SK-N-SH treated with all-trans-retinoic acid at 6 μM for 48 hours (cell line): ENCODE results near the gene WBP4.
"Not testable (repeated sequence)": the region's sequence is repeated elsewhere in the genome, so short reads cannot be mapped to it uniquely, and the experiment has no call there.

Experiments used
- ATAC-seq: fragments of 200-7000 bp; cut with Tn5 transposase; 3 replicates; pipeline ENCODE4 v1.9.1; 2020; ENCODE audit warnings: mild to moderate bottlenecking, moderate library complexity
- BACH2 ChIP-seq: fragments of 250-450 bp; sonication (Bioruptor Pico); IDR thresholded peaks from 2 replicates; pipeline ENCODE4 v1.9.0; 2021; ENCODE audit warnings: mild to moderate bottlenecking, borderline replicate concordance
- CREB5 ChIP-seq: fragments of 250-450 bp; sonication (Bioruptor Pico); IDR thresholded peaks from 2 replicates; pipeline ENCODE4 v1.5.1; 2020; ENCODE audit warnings: low read depth, mild to moderate bottlenecking, moderate library complexity
- CSDC2 ChIP-seq: fragments of 250-450 bp; sonication (Bioruptor Pico); IDR thresholded peaks from 2 replicates; pipeline ENCODE4 v1.5.0; 2020; ENCODE audit warnings: mild to moderate bottlenecking, moderate library complexity
- CSRNP3 ChIP-seq: fragments of 250-450 bp; sonication (Bioruptor Pico); IDR thresholded peaks from 2 replicates; pipeline ENCODE4 v1.5.1; 2021; ENCODE audit warnings: mild to moderate bottlenecking, moderate library complexity
- ESRRG ChIP-seq: fragments of 250-450 bp; sonication (Bioruptor Pico); IDR thresholded peaks from 2 replicates; pipeline ENCODE4 v1.6.1; 2021; ENCODE audit warnings: mild to moderate bottlenecking
- GLIS3 ChIP-seq: fragments of 250-450 bp; sonication (Bioruptor Pico); IDR thresholded peaks from 2 replicates; pipeline ENCODE4 v1.5.0; 2020; ENCODE audit warnings: mild to moderate bottlenecking, moderate library complexity
- ISL1 ChIP-seq: fragments of 250-450 bp; sonication (Bioruptor Pico); IDR thresholded peaks from 2 replicates; pipeline ENCODE4 v2.1.2; 2022; ENCODE audit warnings: mild to moderate bottlenecking, moderate library complexity
- OSR1 ChIP-seq: fragments of 250-450 bp; sonication (Bioruptor Pico); IDR thresholded peaks from 2 replicates; pipeline ENCODE4 v1.8.0; 2022; ENCODE audit warnings: moderate library complexity, mild to moderate bottlenecking, inconsistent platforms
- PPARA ChIP-seq: fragments of 250-450 bp; sonication (Bioruptor Pico); IDR thresholded peaks from 2 replicates; pipeline ENCODE4 v1.5.0; 2020; ENCODE audit warnings: mild to moderate bottlenecking, borderline replicate concordance
- RARB ChIP-seq: fragments of 250-450 bp; sonication (Bioruptor Pico); IDR thresholded peaks from 2 replicates; pipeline ENCODE4 v1.8.0; 2021; ENCODE audit warnings: mild to moderate bottlenecking, moderate library complexity
- TCF4 ChIP-seq: fragments of 250-450 bp; sonication (Bioruptor Pico); IDR thresholded peaks from 2 replicates; pipeline ENCODE4 v1.8.0; 2021; ENCODE audit warnings: mild to moderate bottlenecking, moderate library complexity, borderline replicate concordance
- TOX ChIP-seq: fragments of 250-450 bp; sonication (Bioruptor Pico); IDR thresholded peaks from 2 replicates; pipeline ENCODE4 v1.8.0; 2021; ENCODE audit warnings: mild to moderate bottlenecking, moderate library complexity, borderline replicate concordance
- ZC3H10 ChIP-seq: fragments of 250-450 bp; sonication (Bioruptor Pico); IDR thresholded peaks from 2 replicates; pipeline ENCODE4 v1.5.1; 2021; ENCODE audit warnings: mild to moderate bottlenecking, moderate library complexity
- ZFP3 ChIP-seq: fragments of 250-450 bp; sonication (Bioruptor Pico); IDR thresholded peaks from 2 replicates; pipeline ENCODE4 v1.5.0; 2020; ENCODE audit warnings: mild to moderate bottlenecking, moderate library complexity
- ZFP30 ChIP-seq: fragments of 450-650 bp; formaldehyde crosslinking; IDR thresholded peaks from 2 replicates; pipeline ENCODE4 v1.5.0; 2022; ENCODE audit warnings: mild to moderate bottlenecking, moderate library complexity
- ZNF565 ChIP-seq: fragments of 450-650 bp; formaldehyde crosslinking; conservative IDR thresholded peaks from 2 replicates; pipeline ENCODE4 v1.5.0; 2020; ENCODE audit warnings: low read depth, mild to moderate bottlenecking, moderate library complexity
- ZNF70 ChIP-seq: fragments of 450-650 bp; formaldehyde crosslinking; IDR thresholded peaks from 2 replicates; pipeline ENCODE4 v1.5.0; 2020; ENCODE audit warnings: mild to moderate bottlenecking, moderate library complexity
- ZNF8 ChIP-seq: fragments of 450-650 bp; formaldehyde crosslinking; IDR thresholded peaks from 2 replicates; pipeline ENCODE4 v1.5.0; 2020; ENCODE audit warnings: mild to moderate bottlenecking, moderate library complexity
- TF ChIP-seq, protein P1 (sequence below): fragments of 250-450 bp; sonication (Bioruptor Pico); IDR thresholded peaks from 2 replicates; pipeline ENCODE4 v1.8.0; 2020; ENCODE audit warnings: mild to moderate bottlenecking, moderate library complexity, borderline replicate concordance
- TF ChIP-seq, protein P2 (sequence below): fragments of 250-450 bp; sonication (Bioruptor Pico); IDR thresholded peaks from 2 replicates; pipeline ENCODE4 v1.5.0; 2020; ENCODE audit warnings: mild to moderate bottlenecking, moderate library complexity

Gene WBP4

DNA sequence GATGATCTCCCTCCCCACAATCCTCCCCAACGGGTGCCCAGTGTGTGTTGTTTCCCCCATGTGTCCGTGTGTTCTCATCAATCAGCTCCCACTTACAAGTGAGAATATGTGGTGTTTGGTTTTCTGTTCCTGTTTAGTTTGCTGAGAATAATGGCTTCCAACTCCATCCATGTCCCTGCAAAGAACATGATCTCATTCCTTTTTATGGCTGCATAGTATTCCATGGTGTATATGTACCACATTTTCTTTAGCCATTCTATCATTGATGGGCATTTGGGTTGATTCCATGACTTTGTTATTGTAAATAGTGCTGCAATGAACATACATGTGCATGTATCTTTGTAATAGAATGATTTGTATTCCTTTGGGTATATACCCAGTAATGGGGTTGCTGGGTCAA, 34.4 kb downstream of the WBP4 start:
- TF ChIP-seq ZNF8 (CRISPR knock-in tag) = peak; percentile 16; the same call in 1 of the 2 replicates
- TF ChIP-seq, all 23 proteins: peak for 1; not testable (repeated sequence) for 22
- not testable (repeated sequence) for ATAC-seq

- no peak for ATAC-seq
- no peak for TF ChIP-seq TCF4 (CRISPR knock-in tag)
- TF ChIP-seq CREB5 (CRISPR knock-in tag) = no peak
- no peak for TF ChIP-seq PPARA (CRISPR knock-in tag)
- TF ChIP-seq, protein P1, sequence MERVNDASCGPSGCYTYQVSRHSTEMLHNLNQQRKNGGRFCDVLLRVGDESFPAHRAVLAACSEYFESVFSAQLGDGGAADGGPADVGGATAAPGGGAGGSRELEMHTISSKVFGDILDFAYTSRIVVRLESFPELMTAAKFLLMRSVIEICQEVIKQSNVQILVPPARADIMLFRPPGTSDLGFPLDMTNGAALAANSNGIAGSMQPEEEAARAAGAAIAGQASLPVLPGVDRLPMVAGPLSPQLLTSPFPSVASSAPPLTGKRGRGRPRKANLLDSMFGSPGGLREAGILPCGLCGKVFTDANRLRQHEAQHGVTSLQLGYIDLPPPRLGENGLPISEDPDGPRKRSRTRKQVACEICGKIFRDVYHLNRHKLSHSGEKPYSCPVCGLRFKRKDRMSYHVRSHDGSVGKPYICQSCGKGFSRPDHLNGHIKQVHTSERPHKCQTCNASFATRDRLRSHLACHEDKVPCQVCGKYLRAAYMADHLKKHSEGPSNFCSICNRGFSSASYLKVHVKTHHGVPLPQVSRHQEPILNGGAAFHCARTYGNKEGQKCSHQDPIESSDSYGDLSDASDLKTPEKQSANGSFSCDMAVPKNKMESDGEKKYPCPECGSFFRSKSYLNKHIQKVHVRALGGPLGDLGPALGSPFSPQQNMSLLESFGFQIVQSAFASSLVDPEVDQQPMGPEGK = no peak
- no peak for TF ChIP-seq ZNF70 (CRISPR knock-in tag)
Measured at GRCh38 chr13:41098761-41099160, 37.5 kb downstream of the WBP4 start.

DNA sequence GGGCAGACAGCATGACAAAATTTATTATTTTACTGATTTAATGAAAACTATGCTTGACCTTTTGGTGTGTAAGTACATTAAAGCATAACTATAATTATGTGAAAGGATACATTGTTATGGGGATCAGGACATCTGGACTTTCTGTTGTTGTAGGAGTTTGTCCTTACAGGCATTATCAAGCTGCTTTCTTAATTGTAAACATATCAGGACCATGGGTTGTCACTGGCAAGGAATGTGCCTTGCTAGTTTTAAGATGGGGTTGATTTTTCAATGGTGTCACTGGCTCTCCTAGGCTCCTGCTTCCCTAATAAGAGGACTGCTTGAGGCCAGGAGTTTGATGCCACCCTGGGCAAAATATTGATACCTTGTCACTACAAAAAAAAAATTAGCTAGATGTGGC, 38.7 kb downstream of the WBP4 start:
- TF ChIP-seq PPARA (CRISPR knock-in tag) (no peak), BACH2 (no peak), GLIS3 (CRISPR knock-in tag) (no peak), ZNF70 (CRISPR knock-in tag) (no peak), ESRRG (CRISPR knock-in tag) (no peak), ZNF8 (CRISPR knock-in tag) (no peak), CSDC2 (CRISPR knock-in tag) (no peak), TCF4 (CRISPR knock-in tag) (no peak), ZC3H10 (CRISPR knock-in tag) (no peak), ZNF565 (CRISPR knock-in tag) (no peak), CREB5 (CRISPR knock-in tag) (no peak), RARB (CRISPR knock-in tag) (no peak), ZFP3 (CRISPR knock-in tag) (no peak), TOX (CRISPR knock-in tag) (no peak), ZFP30 (CRISPR knock-in tag) (no peak), OSR1 (CRISPR knock-in tag) (no peak), ISL1 (CRISPR knock-in tag) (no peak), CSRNP3 (CRISPR knock-in tag) (no peak)
- TF ChIP-seq, protein P2, sequence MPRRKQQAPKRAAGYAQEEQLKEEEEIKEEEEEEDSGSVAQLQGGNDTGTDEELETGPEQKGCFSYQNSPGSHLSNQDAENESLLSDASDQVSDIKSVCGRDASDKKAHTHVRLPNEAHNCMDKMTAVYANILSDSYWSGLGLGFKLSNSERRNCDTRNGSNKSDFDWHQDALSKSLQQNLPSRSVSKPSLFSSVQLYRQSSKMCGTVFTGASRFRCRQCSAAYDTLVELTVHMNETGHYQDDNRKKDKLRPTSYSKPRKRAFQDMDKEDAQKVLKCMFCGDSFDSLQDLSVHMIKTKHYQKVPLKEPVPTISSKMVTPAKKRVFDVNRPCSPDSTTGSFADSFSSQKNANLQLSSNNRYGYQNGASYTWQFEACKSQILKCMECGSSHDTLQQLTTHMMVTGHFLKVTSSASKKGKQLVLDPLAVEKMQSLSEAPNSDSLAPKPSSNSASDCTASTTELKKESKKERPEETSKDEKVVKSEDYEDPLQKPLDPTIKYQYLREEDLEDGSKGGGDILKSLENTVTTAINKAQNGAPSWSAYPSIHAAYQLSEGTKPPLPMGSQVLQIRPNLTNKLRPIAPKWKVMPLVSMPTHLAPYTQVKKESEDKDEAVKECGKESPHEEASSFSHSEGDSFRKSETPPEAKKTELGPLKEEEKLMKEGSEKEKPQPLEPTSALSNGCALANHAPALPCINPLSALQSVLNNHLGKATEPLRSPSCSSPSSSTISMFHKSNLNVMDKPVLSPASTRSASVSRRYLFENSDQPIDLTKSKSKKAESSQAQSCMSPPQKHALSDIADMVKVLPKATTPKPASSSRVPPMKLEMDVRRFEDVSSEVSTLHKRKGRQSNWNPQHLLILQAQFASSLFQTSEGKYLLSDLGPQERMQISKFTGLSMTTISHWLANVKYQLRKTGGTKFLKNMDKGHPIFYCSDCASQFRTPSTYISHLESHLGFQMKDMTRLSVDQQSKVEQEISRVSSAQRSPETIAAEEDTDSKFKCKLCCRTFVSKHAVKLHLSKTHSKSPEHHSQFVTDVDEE (CRISPR knock-in tag) = no peak
- TF ChIP-seq, protein P1 = no peak
- TF ChIP-seq, all 23 proteins: peak for 0
- ATAC-seq = no peak
